ENCODE measurements around the gene PTGER4.

GRCh38 chr5:40631236-40631635 lies 48.5 kb upstream of the PTGER4 start:
- TF ChIP-seq EZH2 (IDR thresholded peaks at IDR 0.05; ENCODE audit: insufficient read depth, poor library complexity, severe bottlenecking) (no peak), EZH2phosphoT487 (IDR thresholded peaks at IDR 0.05; ENCODE audit: insufficient read depth, low read depth) (no peak)
